K562 (cell line): Measurements from ENCODE around the gene SOWAHB. TPM values are rescaled to one million over a fixed set of nuclear protein-coding genes. Genes with fewer than 3 reads are reported as not detected.

Experiments
- FOXK2 ChIP-seq, 2 experiments: fragments of 450-650 bp; IDR thresholded peaks in 1 of 2; conservative IDR thresholded peaks in 1 of 2; 2 replicates each; pipeline ENCODE4 v1.6.1; 2016; ENCODE audit warnings: low read depth in 2 of 2, mild to moderate bottlenecking in 1 of 2
- GATAD2B ChIP-seq: fragments of 450-650 bp; IDR thresholded peaks from 2 replicates; pipeline ENCODE4 v1.6.1; 2017; ENCODE audit warnings: mild to moderate bottlenecking, borderline replicate concordance
- HEY1 ChIP-seq: fragments of 250-450 bp; sonication (Bioruptor Pico); IDR thresholded peaks from 2 replicates; pipeline ENCODE4 v1.5.0; 2020; ENCODE audit warnings: mild to moderate bottlenecking, moderate library complexity, borderline replicate concordance
- NFE2L1 ChIP-seq: fragments of 450-650 bp; IDR thresholded peaks from 2 replicates; pipeline ENCODE4 v1.6.1; 2016; ENCODE audit warnings: missing genetic modification characterization, low read depth, mild to moderate bottlenecking, missing compliant biosample characterization, moderate library complexity, borderline replicate concordance
- NR0B1 ChIP-seq: fragments of 450-650 bp; IDR thresholded peaks from one replicate; pipeline ENCODE4 v1.6.1; 2018; ENCODE audit warnings: mild to moderate bottlenecking, moderate library complexity; ENCODE audit not compliant: partially characterized antibody
- OTX1 ChIP-seq: fragments of 450-650 bp; formaldehyde crosslinking; IDR thresholded peaks from 2 replicates; pipeline ENCODE4 v1.4.0; 2022; ENCODE audit warnings: mild to moderate bottlenecking
- SETDB1 ChIP-seq: IDR thresholded peaks from one replicate; pipeline ENCODE4 v1.6.1; 2012; ENCODE audit warnings: low read length, control low read depth, inconsistent platforms
- ZNF311 ChIP-seq: fragments of 250-450 bp; sonication (Bioruptor Pico); IDR thresholded peaks from 2 replicates; pipeline ENCODE4 v1.4.0; 2020; ENCODE audit warnings: mild to moderate bottlenecking, moderate library complexity
- polyA plus RNA-seq, 8 experiments: library from polyadenylated mRNA; depleted of rRNA in 4 of 8; stranded (reverse) in 5 of 8; unstranded in 3 of 8; fragments of >200 nt; fragmentation: Nextera tagmentation in 2 of 8; fragmentation: Illumina TruSeq in 1 of 8; extraction: Ambion mirVana in 2 of 8; extraction: Trizol in 1 of 8; gene quantifications; 2 replicates each; pipeline versions ENCODE4 v1.2.1 to v1.2.3, GENCODE V29; 2011 to 2014; ENCODE audit warnings: inconsistent platforms in 1 of 8, missing spikeins in 1 of 8
- total RNA-seq, 7 experiments: library from RNA; depleted of rRNA in 6 of 7; stranded (reverse); fragments of >200 nt in 6 of 7; fragmentation: Illumina TruSeq in 2 of 7; extraction: Trizol in 2 of 7; gene quantifications; 2 replicates each; pipeline versions ENCODE4 v1.2.1 to v1.2.3, GENCODE V29; 2011 to 2021; ENCODE audit warnings: low replicate concordance in 1 of 7
- TF ChIP-seq, protein P1 (sequence below): fragments of 250-450 bp; sonication (Bioruptor Pico); IDR thresholded peaks from 2 replicates; pipeline ENCODE4 v1.9.0; 2021; ENCODE audit warnings: mild to moderate bottlenecking, inconsistent platforms
- TF ChIP-seq, protein P2 (sequence below): fragments of 450-650 bp; IDR thresholded peaks from 2 replicates; pipeline ENCODE4 v1.6.1; 2016; ENCODE audit warnings: antibody characterized with exemption
- TF ChIP-seq, protein P3 (sequence below): fragments of 250-450 bp; sonication (Bioruptor Pico); IDR thresholded peaks from 2 replicates; pipeline ENCODE4 v1.4.0; 2020
- TF ChIP-seq, protein P4 (sequence below): fragments of 450-650 bp; IDR thresholded peaks from 2 replicates; pipeline ENCODE4 v1.6.1; 2017; ENCODE audit warnings: antibody characterized with exemption, mild to moderate bottlenecking

SOWAHB gene
- total and polyA plus RNA-seq, 9 of the 15 experiments (the other 6 are each of a cell fraction or from before 2014, with no cell fraction given), result not detected

GRCh38 chr4:76943129-76943620 lies 45.2 kb upstream of the SOWAHB start (continued):
- TF ChIP-seq, protein P1, sequence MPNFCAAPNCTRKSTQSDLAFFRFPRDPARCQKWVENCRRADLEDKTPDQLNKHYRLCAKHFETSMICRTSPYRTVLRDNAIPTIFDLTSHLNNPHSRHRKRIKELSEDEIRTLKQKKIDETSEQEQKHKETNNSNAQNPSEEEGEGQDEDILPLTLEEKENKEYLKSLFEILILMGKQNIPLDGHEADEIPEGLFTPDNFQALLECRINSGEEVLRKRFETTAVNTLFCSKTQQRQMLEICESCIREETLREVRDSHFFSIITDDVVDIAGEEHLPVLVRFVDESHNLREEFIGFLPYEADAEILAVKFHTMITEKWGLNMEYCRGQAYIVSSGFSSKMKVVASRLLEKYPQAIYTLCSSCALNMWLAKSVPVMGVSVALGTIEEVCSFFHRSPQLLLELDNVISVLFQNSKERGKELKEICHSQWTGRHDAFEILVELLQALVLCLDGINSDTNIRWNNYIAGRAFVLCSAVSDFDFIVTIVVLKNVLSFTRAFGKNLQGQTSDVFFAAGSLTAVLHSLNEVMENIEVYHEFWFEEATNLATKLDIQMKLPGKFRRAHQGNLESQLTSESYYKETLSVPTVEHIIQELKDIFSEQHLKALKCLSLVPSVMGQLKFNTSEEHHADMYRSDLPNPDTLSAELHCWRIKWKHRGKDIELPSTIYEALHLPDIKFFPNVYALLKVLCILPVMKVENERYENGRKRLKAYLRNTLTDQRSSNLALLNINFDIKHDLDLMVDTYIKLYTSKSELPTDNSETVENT (CRISPR knock-in tag), result no peak
- TF ChIP-seq, protein P2, sequence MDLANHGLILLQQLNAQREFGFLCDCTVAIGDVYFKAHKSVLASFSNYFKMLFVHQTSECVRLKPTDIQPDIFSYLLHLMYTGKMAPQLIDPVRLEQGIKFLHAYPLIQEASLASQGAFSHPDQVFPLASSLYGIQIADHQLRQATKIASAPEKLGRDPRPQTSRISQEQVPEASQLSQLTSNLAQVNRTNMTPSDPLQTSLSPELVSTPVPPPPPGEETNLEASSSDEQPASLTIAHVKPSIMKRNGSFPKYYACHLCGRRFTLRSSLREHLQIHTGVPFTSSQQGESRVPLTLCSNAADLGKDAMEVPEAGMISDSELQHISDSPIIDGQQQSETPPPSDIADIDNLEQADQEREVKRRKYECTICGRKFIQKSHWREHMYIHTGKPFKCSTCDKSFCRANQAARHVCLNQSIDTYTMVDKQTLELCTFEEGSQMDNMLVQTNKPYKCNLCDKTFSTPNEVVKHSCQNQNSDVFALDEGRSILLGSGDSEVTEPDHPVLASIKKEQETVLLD, result no peak; the same call in 1 of the 2 replicates
- TF ChIP-seq GATAD2B (peak; percentile 19; the same call in 1 of the 2 replicates), NFE2L1 (tag) (no peak), FOXK2 (conservative IDR thresholded peaks at IDR 0.05 in 1 of 2, IDR thresholded peaks at IDR 0.05 in 1 of 2; ENCODE audit: low read depth in 2 of 2) (peak; percentile 39 to 49; a peak in 3 of 4 replicates), HEY1 (peak; percentile 24; the same call in 1 of the 2 replicates), SETDB1 (no peak), ZNF311 (CRISPR knock-in tag) (no peak), OTX1 (CRISPR knock-in tag) (no peak), NR0B1 (no peak)
- TF ChIP-seq, protein P3, sequence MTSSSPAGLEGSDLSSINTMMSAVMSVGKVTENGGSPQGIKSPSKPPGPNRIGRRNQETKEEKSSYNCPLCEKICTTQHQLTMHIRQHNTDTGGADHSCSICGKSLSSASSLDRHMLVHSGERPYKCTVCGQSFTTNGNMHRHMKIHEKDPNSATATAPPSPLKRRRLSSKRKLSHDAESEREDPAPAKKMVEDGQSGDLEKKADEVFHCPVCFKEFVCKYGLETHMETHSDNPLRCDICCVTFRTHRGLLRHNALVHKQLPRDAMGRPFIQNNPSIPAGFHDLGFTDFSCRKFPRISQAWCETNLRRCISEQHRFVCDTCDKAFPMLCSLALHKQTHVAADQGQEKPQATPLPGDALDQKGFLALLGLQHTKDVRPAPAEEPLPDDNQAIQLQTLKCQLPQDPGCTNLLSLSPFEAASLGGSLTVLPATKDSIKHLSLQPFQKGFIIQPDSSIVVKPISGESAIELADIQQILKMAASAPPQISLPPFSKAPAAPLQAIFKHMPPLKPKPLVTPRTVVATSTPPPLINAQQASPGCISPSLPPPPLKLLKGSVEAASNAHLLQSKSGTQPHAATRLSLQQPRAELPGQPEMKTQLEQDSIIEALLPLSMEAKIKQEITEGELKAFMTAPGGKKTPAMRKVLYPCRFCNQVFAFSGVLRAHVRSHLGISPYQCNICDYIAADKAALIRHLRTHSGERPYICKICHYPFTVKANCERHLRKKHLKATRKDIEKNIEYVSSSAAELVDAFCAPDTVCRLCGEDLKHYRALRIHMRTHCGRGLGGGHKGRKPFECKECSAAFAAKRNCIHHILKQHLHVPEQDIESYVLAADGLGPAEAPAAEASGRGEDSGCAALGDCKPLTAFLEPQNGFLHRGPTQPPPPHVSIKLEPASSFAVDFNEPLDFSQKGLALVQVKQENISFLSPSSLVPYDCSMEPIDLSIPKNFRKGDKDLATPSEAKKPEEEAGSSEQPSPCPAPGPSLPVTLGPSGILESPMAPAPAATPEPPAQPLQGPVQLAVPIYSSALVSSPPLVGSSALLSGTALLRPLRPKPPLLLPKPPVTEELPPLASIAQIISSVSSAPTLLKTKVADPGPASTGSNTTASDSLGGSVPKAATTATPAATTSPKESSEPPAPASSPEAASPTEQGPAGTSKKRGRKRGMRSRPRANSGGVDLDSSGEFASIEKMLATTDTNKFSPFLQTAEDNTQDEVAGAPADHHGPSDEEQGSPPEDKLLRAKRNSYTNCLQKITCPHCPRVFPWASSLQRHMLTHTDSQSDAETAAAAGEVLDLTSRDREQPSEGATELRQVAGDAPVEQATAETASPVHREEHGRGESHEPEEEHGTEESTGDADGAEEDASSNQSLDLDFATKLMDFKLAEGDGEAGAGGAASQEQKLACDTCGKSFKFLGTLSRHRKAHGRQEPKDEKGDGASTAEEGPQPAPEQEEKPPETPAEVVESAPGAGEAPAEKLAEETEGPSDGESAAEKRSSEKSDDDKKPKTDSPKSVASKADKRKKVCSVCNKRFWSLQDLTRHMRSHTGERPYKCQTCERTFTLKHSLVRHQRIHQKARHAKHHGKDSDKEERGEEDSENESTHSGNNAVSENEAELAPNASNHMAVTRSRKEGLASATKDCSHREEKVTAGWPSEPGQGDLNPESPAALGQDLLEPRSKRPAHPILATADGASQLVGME (CRISPR knock-in tag), result no peak
- TF ChIP-seq, protein P4, sequence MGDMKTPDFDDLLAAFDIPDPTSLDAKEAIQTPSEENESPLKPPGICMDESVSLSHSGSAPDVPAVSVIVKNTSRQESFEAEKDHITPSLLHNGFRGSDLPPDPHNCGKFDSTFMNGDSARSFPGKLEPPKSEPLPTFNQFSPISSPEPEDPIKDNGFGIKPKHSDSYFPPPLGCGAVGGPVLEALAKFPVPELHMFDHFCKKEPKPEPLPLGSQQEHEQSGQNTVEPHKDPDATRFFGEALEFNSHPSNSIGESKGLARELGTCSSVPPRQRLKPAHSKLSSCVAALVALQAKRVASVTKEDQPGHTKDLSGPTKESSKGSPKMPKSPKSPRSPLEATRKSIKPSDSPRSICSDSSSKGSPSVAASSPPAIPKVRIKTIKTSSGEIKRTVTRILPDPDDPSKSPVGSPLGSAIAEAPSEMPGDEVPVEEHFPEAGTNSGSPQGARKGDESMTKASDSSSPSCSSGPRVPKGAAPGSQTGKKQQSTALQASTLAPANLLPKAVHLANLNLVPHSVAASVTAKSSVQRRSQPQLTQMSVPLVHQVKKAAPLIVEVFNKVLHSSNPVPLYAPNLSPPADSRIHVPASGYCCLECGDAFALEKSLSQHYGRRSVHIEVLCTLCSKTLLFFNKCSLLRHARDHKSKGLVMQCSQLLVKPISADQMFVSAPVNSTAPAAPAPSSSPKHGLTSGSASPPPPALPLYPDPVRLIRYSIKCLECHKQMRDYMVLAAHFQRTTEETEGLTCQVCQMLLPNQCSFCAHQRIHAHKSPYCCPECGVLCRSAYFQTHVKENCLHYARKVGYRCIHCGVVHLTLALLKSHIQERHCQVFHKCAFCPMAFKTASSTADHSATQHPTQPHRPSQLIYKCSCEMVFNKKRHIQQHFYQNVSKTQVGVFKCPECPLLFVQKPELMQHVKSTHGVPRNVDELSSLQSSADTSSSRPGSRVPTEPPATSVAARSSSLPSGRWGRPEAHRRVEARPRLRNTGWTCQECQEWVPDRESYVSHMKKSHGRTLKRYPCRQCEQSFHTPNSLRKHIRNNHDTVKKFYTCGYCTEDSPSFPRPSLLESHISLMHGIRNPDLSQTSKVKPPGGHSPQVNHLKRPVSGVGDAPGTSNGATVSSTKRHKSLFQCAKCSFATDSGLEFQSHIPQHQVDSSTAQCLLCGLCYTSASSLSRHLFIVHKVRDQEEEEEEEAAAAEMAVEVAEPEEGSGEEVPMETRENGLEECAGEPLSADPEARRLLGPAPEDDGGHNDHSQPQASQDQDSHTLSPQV, result peak; percentile 65
